HG03457 (cell line): ENCODE measurements around the gene TRIM45.

Source experiments
- ATAC-seq: cut with Tn5 transposase; IDR thresholded peaks from one replicate; pipeline ENCODE4 v1.9.1; 2021; ENCODE audit warnings: moderate number of reproducible peaks; ENCODE audit not compliant: unreplicated experiment

Gene TRIM45

GRCh38 chr1:117061986-117062415 lies 59.5 kb downstream of the TRIM45 start:
- ATAC-seq = no peak
